IMR-90 (cell line): ENCODE data around the gene PTPRN2. TPM values are rescaled to one million over a fixed set of nuclear protein-coding genes. Genes with fewer than 3 reads are reported as not detected.

Source experiments
- ATAC-seq: fragments of 200-7000 bp; cut with Tn5 transposase; 2 replicates; pipeline ENCODE4 v1.9.1; 2020; ENCODE audit warnings: low read depth, mild to moderate bottlenecking, moderate library complexity
- BruUV-seq: library from RNA; stranded (reverse); fragments of 400-500 nt; replicated peaks from 2 replicates; lab custom pipeline; 2021; lab: Mats Ljungman, UMichigan
- CTCF ChIA-PET: fragments of 300-600 bp; formaldehyde crosslinking; extraction: SDS; loops from one replicate; lab custom pipeline; 2021; ENCODE audit warnings: antibody characterized with exemption; lab: Yijun Ruan, JAX
- POLR2A ChIA-PET: fragments of 300-600 bp; sonication (Branson Sonifier 250); formaldehyde crosslinking; loops from one replicate; lab custom pipeline; 2022; ENCODE audit warnings: antibody characterized with exemption; ENCODE audit not compliant: unreplicated experiment; lab: Charles Lee
- DNase-seq: peaks from one replicate; pipeline ENCODE4 v3.0.0; 2013
- H2AFZ ChIP-seq: replicated peaks from 2 replicates; pipeline ENCODE3; 2013; ENCODE audit warnings: low read length, mild to moderate bottlenecking; ENCODE audit not compliant: poor library complexity
- H2AK5ac ChIP-seq: 2 replicates; pipeline ENCODE4 v1.6.1; 2013; ENCODE audit warnings: low read depth, low read length, inconsistent platforms
- H2AK9ac ChIP-seq: replicated peaks from 2 replicates; pipeline ENCODE3; 2013; ENCODE audit warnings: mild to moderate bottlenecking, low read depth, low read length, moderate library complexity; ENCODE audit not compliant: poor library complexity
- H2BK120ac ChIP-seq: 2 replicates; pipeline ENCODE4 v1.6.1; 2013; ENCODE audit warnings: low read depth, low read length, inconsistent platforms
- H2BK15ac ChIP-seq: 3 replicates; pipeline ENCODE4 v1.6.1; 2013; ENCODE audit warnings: low read depth, low read length, inconsistent platforms
- H2BK20ac ChIP-seq: 2 replicates; pipeline ENCODE4 v1.6.1; 2013; ENCODE audit warnings: low read depth, mild to moderate bottlenecking, inconsistent platforms, low read length, moderate library complexity
- H2BK5ac ChIP-seq: 2 replicates; pipeline ENCODE4 v1.6.1; 2013; ENCODE audit warnings: mild to moderate bottlenecking, low read depth, low read length, inconsistent platforms; ENCODE audit not compliant: poor library complexity, severe bottlenecking
- H3K14ac ChIP-seq: replicated peaks from 2 replicates; pipeline ENCODE4 v1.6.1; 2013; ENCODE audit warnings: low read depth, low read length, inconsistent platforms
- H3K18ac ChIP-seq: 2 replicates; pipeline ENCODE4 v1.6.1; 2013; ENCODE audit warnings: low read depth, low read length, control low read depth
- H3K23ac ChIP-seq: 2 replicates; pipeline ENCODE4 v1.6.1; 2013; ENCODE audit warnings: low read depth, low read length, inconsistent platforms
- H3K27ac ChIP-seq: 2 replicates; pipeline ENCODE4 v1.5.1; 2013; ENCODE audit warnings: mild to moderate bottlenecking, control low read depth, low read length; ENCODE audit not compliant: insufficient read depth
- H3K27me3 ChIP-seq: 2 replicates; pipeline ENCODE4 v1.6.1; 2013; ENCODE audit warnings: low read length; ENCODE audit not compliant: control insufficient read depth, insufficient read depth
- H3K36me3 ChIP-seq: 2 replicates; pipeline ENCODE4 v1.6.1; 2013; ENCODE audit warnings: low read length, mixed read lengths; ENCODE audit not compliant: control insufficient read depth, insufficient read depth
- H3K4ac ChIP-seq: 2 replicates; pipeline ENCODE4 v1.6.1; 2013; ENCODE audit warnings: low read depth, low read length, inconsistent platforms
- H3K4me1 ChIP-seq: 2 replicates; pipeline ENCODE4 v1.6.1; 2013; ENCODE audit warnings: low read length, mixed read lengths; ENCODE audit not compliant: control insufficient read depth, insufficient read depth
- H3K4me2 ChIP-seq: 2 replicates; pipeline ENCODE4 v1.6.1; 2013; ENCODE audit warnings: low read depth, mild to moderate bottlenecking, control low read depth, low read length, moderate library complexity
- H3K4me3 ChIP-seq: 2 replicates; pipeline ENCODE4 v1.5.1; 2013; ENCODE audit warnings: low read depth, mild to moderate bottlenecking, control low read depth, low read length, moderate library complexity; ENCODE audit not compliant: insufficient read depth
- H3K56ac ChIP-seq: 2 replicates; pipeline ENCODE4 v1.6.1; 2013; ENCODE audit warnings: low read length, inconsistent platforms; ENCODE audit not compliant: insufficient read depth; ENCODE audit errors: extremely low read depth
- H3K79me1 ChIP-seq, 2 experiments: 2 replicates each; pipeline ENCODE4 v1.6.1; 2013; ENCODE audit warnings: low read length in 2 of 2, inconsistent platforms in 1 of 2, low read depth in 1 of 2
- H3K9ac ChIP-seq: 2 replicates; pipeline ENCODE4 v1.6.1; 2013; ENCODE audit warnings: low read depth, low read length, control low read depth
- H3K9me1 ChIP-seq: 2 replicates; pipeline ENCODE4 v1.6.1; 2013; ENCODE audit warnings: low read length, inconsistent platforms; ENCODE audit not compliant: insufficient read depth
- H3K9me3 ChIP-seq: 2 replicates; pipeline ENCODE4 v1.6.1; 2013; ENCODE audit warnings: low read length; ENCODE audit not compliant: control insufficient read depth, insufficient read depth
- H4K20me1 ChIP-seq: 2 replicates; pipeline ENCODE4 v1.6.1; 2013; ENCODE audit warnings: low read length, inconsistent platforms; ENCODE audit not compliant: insufficient read depth
- H4K5ac ChIP-seq: 2 replicates; pipeline ENCODE4 v1.6.1; 2013; ENCODE audit warnings: mild to moderate bottlenecking, low read depth, low read length, control low read depth
- H4K8ac ChIP-seq, 2 experiments: 2 replicates each; pipeline ENCODE4 v1.6.1; 2013; ENCODE audit warnings: low read depth in 2 of 2, low read length in 2 of 2, control low read depth in 1 of 2, inconsistent platforms in 1 of 2
- H4K91ac ChIP-seq: 2 replicates; pipeline ENCODE4 v1.6.1; 2013; ENCODE audit warnings: low read depth, low read length, inconsistent platforms; ENCODE audit not compliant: insufficient read depth
- CEBPB ChIP-seq: IDR thresholded peaks from 2 replicates; pipeline ENCODE4 v1.6.1; 2012; ENCODE audit warnings: low read depth, low read length, improper control_type of control experiment
- MAFK ChIP-seq: IDR thresholded peaks from 2 replicates; pipeline ENCODE4 v1.6.1; 2012; ENCODE audit warnings: low read depth, low read length, improper control_type of control experiment
- WGBS, 2 experiments: methylation state at CpG; one replicate each; pipeline versions ENCODE4 v1.1.5 to v1.1.7; 2013; ENCODE audit warnings: missing lambda C conversion rate in 2 of 2; ENCODE audit not compliant: insufficient read length in 1 of 2; ENCODE audit errors: extremely low coverage in 2 of 2; 5-methylcytosine and 5-hydroxymethylcytosine counted together
- dilution Hi-C: fragments of 300-500 bp; cut with HindIII; formaldehyde crosslinking; loops from one replicate; pipeline ENCODE4 v1.14.3; 2018; ENCODE audit warnings: low sequenced_read_pairs; ENCODE audit not compliant: unreplicated experiment
- in situ Hi-C: fragments of 300-500 bp; cut with MboI; formaldehyde crosslinking; loops from 3 replicates; pipeline ENCODE4 v1.14.3; 2019; ENCODE audit warnings: low sequenced_read_pairs, inconsistent platforms, mixed read lengths
- intact Hi-C: fragments of 100-400 bp; cut with micrococcal nuclease; formaldehyde crosslinking; loops from 2 replicates; pipeline ENCODE4 v1.10.0; 2022
- polyA plus RNA-seq, 3 experiments: library from polyadenylated mRNA; depleted of rRNA; stranded (reverse); fragments of >200 nt; gene quantifications; 2 replicates each; pipeline ENCODE4 v1.2.3, GENCODE V29; 2012; ENCODE audit warnings: low replicate concordance in 1 of 3
- total RNA-seq: library from RNA; depleted of rRNA; stranded (reverse); fragments of >200 nt; gene quantifications from 2 replicates; pipeline ENCODE4 v1.2.3, GENCODE V29; 2012

Gene PTPRN2
- total and polyA plus RNA-seq, 2 of the 4 experiments (the other 2 are of a cell fraction), result 0.03 TPM; not detected in 1

- Histone ChIP-seq H3K79me1 (no peaks in the 10 kb centered on the region), H4K91ac (no peak overlapping the region), H3K4me3 (no peak overlapping the region), H2AFZ (no peak overlapping the region), H3K56ac (no peak overlapping the region), H4K20me1 (no peaks in the 10 kb centered on the region), H2AK5ac (no peak overlapping the region), H4K8ac (no peak overlapping the region), H3K4me1 (no peaks in the 10 kb centered on the region), H3K27me3 (no peaks in the 10 kb centered on the region), H2BK5ac (no peak overlapping the region), H2BK120ac (no peak overlapping the region), H2BK20ac (no peak overlapping the region), H3K18ac (no peak overlapping the region), H3K9me3 (peaks cover 61% of the 10 kb centered on the region), H3K4me2 (no peak overlapping the region), H3K4ac (no peak overlapping the region), H3K14ac (no peak overlapping the region), H3K27ac (no peak overlapping the region), H4K5ac (no peak overlapping the region), H3K9me1 (no peaks in the 10 kb centered on the region), H3K9ac (no peak overlapping the region), H3K36me3 (no peaks in the 10 kb centered on the region), H3K23ac (no peak overlapping the region), H2AK9ac (no peak overlapping the region), H2BK15ac (no peak overlapping the region)
- dilution Hi-C loops (no loop called here), in situ Hi-C loops (no loop called here), intact Hi-C loops (no loop called here)
- TF ChIP-seq CEBPB (no peak), MAFK (no peak)
- ChIA-PET CTCF (no interaction called here), POLR2A (no interaction called here)
- BruUV-seq, result no TSS peak
- ATAC-seq (no peak), DNase-seq (no peak)
- WGBS, 2 experiments, result 72% methylated on average over 5 of the region's 21 CpGs; no CpG with 5 or more reads in 1 of the 2 experiments
Measured at GRCh38 chr7:157753713-157754415, 833.8 kb downstream of the PTPRN2 start.
